ENCODE measurements around the gene TMPRSS3.

GRCh38 chr21:42397746-42398394 is 2.0 kb upstream of the TMPRSS3 start:
- no peak for TF ChIP-seq POLR2A (IDR thresholded peaks at IDR 0.05)
- no peak for TF ChIP-seq CTCF (IDR thresholded peaks at IDR 0.05)
